Measurements from ENCODE around the gene TRPM6. TPM values are rescaled to one million over a fixed set of nuclear protein-coding genes. Genes with fewer than 3 reads are reported as not detected.

Gene TRPM6
- total RNA-seq, 3 donors from 2014 or later (not counting 1 experiment from before 2014, with no cell fraction given) = 0.36 to 12.8 TPM; not detected in 1

DNA sequence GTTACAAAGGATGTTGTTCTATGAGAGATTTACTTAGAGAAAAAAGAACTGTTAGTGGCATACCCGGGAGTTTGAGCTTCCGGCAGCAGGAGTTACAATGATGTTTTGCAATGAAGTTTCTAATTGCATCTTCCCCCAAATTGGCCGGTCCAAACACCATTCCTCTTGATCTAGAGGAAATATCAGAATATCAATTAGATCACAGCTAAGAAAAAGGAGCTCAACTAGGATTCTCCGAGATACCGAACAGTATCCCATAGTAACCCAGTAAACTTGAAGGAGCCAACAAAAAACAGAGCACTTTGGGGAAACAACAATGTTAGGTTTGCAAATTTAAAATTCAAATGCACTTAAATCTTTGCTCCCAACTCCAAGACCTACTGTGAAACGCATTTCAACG lies 159.5 kb downstream of the TRPM6 start:
- Mint-ChIP-seq H3K9me3 (no peaks in the 10 kb centered on the region), H3K4me1 (no peaks in the 10 kb centered on the region), H3K4me3 (no peak overlapping the region), H3K27ac (no peak overlapping the region), H3K27me3 (ENCODE audit: low read depth in 2 of 2) (peaks cover 6 to 12% of the 10 kb centered on the region in 2 donors), H3K36me3 (no peaks in the 10 kb centered on the region)
- Histone ChIP-seq H3K4me3 (ENCODE audit: low read length) (no peak overlapping the region), H3K36me3 (ENCODE audit: control insufficient read depth, insufficient read depth, low read length) (no peaks in the 10 kb centered on the region), H3K4me1 (ENCODE audit: control insufficient read depth, insufficient read depth, low read length) (no peaks in the 10 kb centered on the region), H3K9me3 (ENCODE audit: control insufficient read depth, insufficient read depth, low read length) (no peaks in the 10 kb centered on the region), H3K27me3 (ENCODE audit: control insufficient read depth, insufficient read depth, low read length) (no peaks in the 10 kb centered on the region), H3K27ac (ENCODE audit: low read length) (no peak overlapping the region)
- no peak for TF ChIP-seq CTCF (IDR thresholded peaks at IDR 0.05)
- intact Hi-C loops (cut with micrococcal nuclease) = no loop called here
- DNase-seq (no peak), ATAC-seq (no peak)
- 85% methylated on average over 5 of the region's 7 CpGs for WGBS (ENCODE audit: insufficient coverage)

- H3K27me3 Mint-ChIP-seq (ENCODE audit: low read depth in 2 of 2) = peaks cover 6 to 12% of the 10 kb centered on the region in 2 donors
- H3K27ac Mint-ChIP-seq = no peak overlapping the region
- DNase-seq (no peak), ATAC-seq (no peak)
- intact Hi-C loops (cut with micrococcal nuclease) = no loop called here
- no peaks in the 10 kb centered on the region for H3K27me3 ChIP-seq (ENCODE audit: control insufficient read depth, insufficient read depth, low read length)
- H3K27ac ChIP-seq (ENCODE audit: low read length) = no peak overlapping the region
- no peak overlapping the region for H3K4me3 ChIP-seq (ENCODE audit: low read length)
- no peaks in the 10 kb centered on the region for H3K9me3 ChIP-seq (ENCODE audit: control insufficient read depth, insufficient read depth, low read length)
- H3K4me1 ChIP-seq (ENCODE audit: control insufficient read depth, insufficient read depth, low read length) = no peaks in the 10 kb centered on the region
- 93% methylated on average over 3 of the region's 3 CpGs for WGBS (ENCODE audit: insufficient coverage)
- H3K4me1 Mint-ChIP-seq = no peaks in the 10 kb centered on the region
- no peak overlapping the region for H3K4me3 Mint-ChIP-seq
- no peaks in the 10 kb centered on the region for H3K36me3 ChIP-seq (ENCODE audit: control insufficient read depth, insufficient read depth, low read length)
- no peak for TF ChIP-seq CTCF (IDR thresholded peaks at IDR 0.05)
- H3K9me3 Mint-ChIP-seq = no peaks in the 10 kb centered on the region
- no peaks in the 10 kb centered on the region for H3K36me3 Mint-ChIP-seq
Observed at GRCh38 chr9:74726581-74726980, 161.1 kb downstream of the TRPM6 start.

GRCh38 chr9:74724317-74724716 lies 163.4 kb downstream of the TRPM6 start:
- WGBS (ENCODE audit: insufficient coverage) = 79% methylated on average over 5 of the region's 5 CpGs
- TF ChIP-seq CTCF (IDR thresholded peaks at IDR 0.05) = no peak
- ATAC-seq = no peak
- Histone ChIP-seq H3K27me3 (ENCODE audit: control insufficient read depth, insufficient read depth, low read length) (no peaks in the 10 kb centered on the region), H3K36me3 (ENCODE audit: control insufficient read depth, insufficient read depth, low read length) (no peaks in the 10 kb centered on the region), H3K4me3 (ENCODE audit: low read length) (no peak overlapping the region), H3K9me3 (ENCODE audit: control insufficient read depth, insufficient read depth, low read length) (no peaks in the 10 kb centered on the region), H3K4me1 (ENCODE audit: control insufficient read depth, insufficient read depth, low read length) (no peaks in the 10 kb centered on the region), H3K27ac (ENCODE audit: low read length) (no peak overlapping the region)
- intact Hi-C loops (cut with micrococcal nuclease) = no loop called here
- Mint-ChIP-seq H3K36me3 (no peaks in the 10 kb centered on the region), H3K27ac (no peak overlapping the region), H3K4me3 (no peak overlapping the region), H3K27me3 (ENCODE audit: low read depth in 2 of 2) (peaks cover 7 to 18% of the 10 kb centered on the region in 2 donors), H3K9me3 (no peaks in the 10 kb centered on the region), H3K4me1 (no peaks in the 10 kb centered on the region)
- no peak for DNase-seq

Measured in natural killer cell (primary cell).